CD4-positive, alpha-beta memory T cell (primary cell): ENCODE data around the gene ZCCHC10. TPM values are rescaled to one million over a fixed set of nuclear protein-coding genes. Genes with fewer than 3 reads are reported as not detected.
A peak's percentile ranks its signal among the peaks of the same experiment; 100 is the strongest.

Experiments used
- CTCF ChIA-PET: fragments of 350-600 bp; sonication (Branson Sonifier 250); formaldehyde crosslinking; loops from one replicate; lab custom pipeline; 2021; ENCODE audit warnings: inconsistent platforms; ENCODE audit not compliant: partially characterized antibody; lab: Charles Lee
- POLR2A ChIA-PET: fragments of 350-600 bp; sonication (Branson Sonifier 250); formaldehyde crosslinking; loops from one replicate; lab custom pipeline; 2021; ENCODE audit not compliant: partially characterized antibody; lab: Charles Lee
- DNase-seq, 5 donors: peaks; one replicate each; pipeline versions ENCODE4 v3.0.0 to v3.0.0-alpha.2; 2020 to 2022; ENCODE audit warnings: mixed read lengths in 1 of 5
- H3K27ac ChIP-seq: one replicate; pipeline ENCODE4 v1.7.0; 2013; ENCODE audit warnings: low read depth, low read length
- H3K27me3 ChIP-seq: 2 replicates; pipeline ENCODE4 v1.7.0; 2013; ENCODE audit warnings: mild to moderate bottlenecking, low read length, moderate library complexity; ENCODE audit not compliant: insufficient read depth
- H3K36me3 ChIP-seq: 2 replicates; pipeline ENCODE4 v1.7.0; 2013; ENCODE audit warnings: mild to moderate bottlenecking, low read length, moderate library complexity; ENCODE audit not compliant: insufficient read depth
- H3K4me1 ChIP-seq: 2 replicates; pipeline ENCODE4 v1.7.0; 2013; ENCODE audit warnings: mild to moderate bottlenecking, low read length, moderate library complexity; ENCODE audit not compliant: insufficient read depth
- H3K4me3 ChIP-seq, 2 donors: one replicate each; pipeline ENCODE4 v1.7.0; 2013; ENCODE audit warnings: low read length in 2 of 2, mild to moderate bottlenecking in 1 of 2
- H3K9me3 ChIP-seq, 2 donors: one replicate each; pipeline ENCODE4 v1.7.0; 2013; ENCODE audit warnings: low read length in 2 of 2, control low read depth in 1 of 2; ENCODE audit not compliant: control insufficient read depth in 1 of 2
- H3K27ac Mint-ChIP-seq, 7 donors: one replicate each; pipeline ENCODE4 v1.8.0; 2020 to 2021; ENCODE audit warnings: mixed read lengths in 7 of 7, mild to moderate bottlenecking in 6 of 7, inconsistent platforms in 3 of 7, moderate library complexity in 3 of 7
- H3K27me3 Mint-ChIP-seq, 2 donors: one replicate each; pipeline ENCODE4 v1.8.0; 2020 to 2021; ENCODE audit warnings: mixed read lengths in 2 of 2
- H3K36me3 Mint-ChIP-seq, 2 donors: one replicate each; pipeline ENCODE4 v1.8.0; 2020 to 2021; ENCODE audit warnings: mixed read lengths in 2 of 2, inconsistent platforms in 1 of 2, mild to moderate bottlenecking in 1 of 2
- H3K4me1 Mint-ChIP-seq, 4 donors: one replicate each; pipeline ENCODE4 v1.8.0; 2020 to 2021; ENCODE audit warnings: mixed read lengths in 4 of 4, mild to moderate bottlenecking in 1 of 4
- H3K4me3 Mint-ChIP-seq, 8 donors: one replicate each; pipeline ENCODE4 v1.8.0; 2020 to 2021; ENCODE audit warnings: mixed read lengths in 8 of 8, mild to moderate bottlenecking in 7 of 8, moderate library complexity in 6 of 8, inconsistent platforms in 3 of 8
- H3K9me3 Mint-ChIP-seq, 8 donors: one replicate each; pipeline ENCODE4 v1.8.0; 2020 to 2021; ENCODE audit warnings: mixed read lengths in 8 of 8, mild to moderate bottlenecking in 5 of 8, inconsistent platforms in 3 of 8, moderate library complexity in 1 of 8
- intact Hi-C: fragments of 100-400 bp; cut with micrococcal nuclease; formaldehyde crosslinking; loops from one replicate; pipeline ENCODE4 v1.15.1; 2023
- polyA plus RNA-seq, 2 donors: library from polyadenylated mRNA; unstranded; fragments of 300-500 nt; fragmentation: Illumina TruSeq; gene quantifications; one replicate each; pipeline ENCODE4 v1.2.3, GENCODE V29; 2021
- total RNA-seq, 2 experiments: library from RNA; stranded (reverse); gene quantifications; one replicate each; pipeline ENCODE4 v1.2.3, GENCODE V29; 2021

The ZCCHC10 gene
- total and polyA plus RNA-seq, 4 experiments from 2014 or later, result 20.1 to 50.2 (median 33.7) TPM

GRCh38 chr5:133051542-133052316 is 25.4 kb upstream of the ZCCHC10 start, which contains the start of gene HSPA4:
TSS of gene HSPA4 (plus strand) at chr5:133052013. CDS start at chr5:133052251, 238 bp downstream.
- H3K36me3 Mint-ChIP-seq, result peaks cover 0 to 21% of the 10 kb centered on the region in 2 donors
- Histone ChIP-seq H3K9me3 (no peaks in the 10 kb centered on the region), H3K27me3 (no peaks in the 10 kb centered on the region), H3K36me3 (no peaks in the 10 kb centered on the region), H3K27ac (peak within 1 kb of the TSS; percentile 99), H3K4me1 (peaks cover 54% of the 10 kb centered on the region), H3K4me3 (peak within 1 kb of the TSS; percentile 97 to 99)
- peak within 1 kb of the TSS; percentile 99 to 100 (median 100) for H3K27ac Mint-ChIP-seq
- H3K27me3 Mint-ChIP-seq, result no peaks in the 10 kb centered on the region
- ChIA-PET POLR2A (interaction anchor here (0.6 to 4.3 kb wide), 27 partner anchors 9 to 1686 kb away, joined by 3 to 55 read pairs (median 5); partner anchors contain the start of genes AFF4, CAMLG, CCNI2 and GDF9), CTCF (interaction anchor here (0.9 to 1.3 kb wide), 2 partner anchors 33 to 87 kb away, joined by 3 read pairs; no protein-coding TSS in a partner anchor)
- peak within 1 kb of the TSS; percentile 96 to 99 (median 98) for H3K4me3 Mint-ChIP-seq
- peak; percentile 97 to 99 (median 98) for DNase-seq
- H3K9me3 Mint-ChIP-seq, result no peaks in the 10 kb centered on the region
- intact Hi-C loops, result loop anchor here (1.0 kb wide), 4 partner anchors 25 to 314 kb away; partner anchors contain the start of genes AFF4, GDF9, KIF3A and UQCRQ
- peaks cover 31 to 65% (median 49%) of the 10 kb centered on the region in 4 donors for H3K4me1 Mint-ChIP-seq

GRCh38 chr5:133051061-133051541 is 24.8 kb upstream of the ZCCHC10 start:
- Histone ChIP-seq H3K4me3 (peak overlapping the region; percentile 97 to 99), H3K4me1 (peaks cover 49% of the 10 kb centered on the region), H3K27me3 (no peaks in the 10 kb centered on the region), H3K36me3 (no peaks in the 10 kb centered on the region), H3K9me3 (no peaks in the 10 kb centered on the region), H3K27ac (peak overlapping the region; percentile 99)
- DNase-seq, result no peak
- ChIA-PET POLR2A (interaction anchor here (0.7 to 4.3 kb wide), 21 partner anchors 10 to 1687 kb away, joined by 3 to 55 read pairs (median 5); partner anchors contain the start of genes AFF4, CAMLG, CCNI2 and GDF9), CTCF (interaction anchor here (1.3 kb wide), 1 partner anchor 87 kb away, joined by 3 read pairs; no protein-coding TSS in a partner anchor)
- Mint-ChIP-seq H3K4me1 (peaks cover 31 to 60% (median 46%) of the 10 kb centered on the region in 4 donors), H3K4me3 (peak overlapping the region; percentile 96 to 99 (median 98)), H3K27ac (peak overlapping the region; percentile 99 to 100 (median 100)), H3K9me3 (no peaks in the 10 kb centered on the region), H3K27me3 (no peaks in the 10 kb centered on the region), H3K36me3 (peaks cover 0 to 21% of the 10 kb centered on the region in 2 donors)
- intact Hi-C loops, result loop anchor here (1.0 kb wide), 4 partner anchors 25 to 314 kb away; partner anchors contain the start of genes AFF4, GDF9, KIF3A and UQCRQ

GRCh38 chr5:133050521-133050920 is 24.2 kb upstream of the ZCCHC10 start:
- Mint-ChIP-seq H3K27me3 (no peaks in the 10 kb centered on the region), H3K27ac (peak overlapping the region; percentile 99 to 100 (median 100)), H3K9me3 (no peaks in the 10 kb centered on the region), H3K36me3 (peaks cover 0 to 21% of the 10 kb centered on the region in 2 donors), H3K4me1 (peaks cover 27 to 55% (median 41%) of the 10 kb centered on the region in 4 donors), H3K4me3 (peak overlapping the region; percentile 96 to 99 (median 98))
- intact Hi-C loops, result no loop called here
- ChIA-PET POLR2A (interaction anchor here (1.6 to 4.3 kb wide), 8 partner anchors 24 to 494 kb away, joined by 4 to 55 read pairs (median 6); partner anchors contain the start of genes AFF4, CCNI2, GDF9 and RAD50), CTCF (no interaction called here)
- Histone ChIP-seq H3K9me3 (no peaks in the 10 kb centered on the region), H3K4me3 (peak overlapping the region; percentile 97 to 99), H3K27ac (peak overlapping the region; percentile 99), H3K4me1 (peaks cover 44% of the 10 kb centered on the region), H3K27me3 (no peaks in the 10 kb centered on the region), H3K36me3 (no peaks in the 10 kb centered on the region)
- no peak for DNase-seq

- Histone ChIP-seq H3K36me3 (no peaks in the 10 kb centered on the region), H3K27ac (no peak overlapping the region), H3K4me1 (peaks cover 35% of the 10 kb centered on the region), H3K9me3 (no peaks in the 10 kb centered on the region), H3K27me3 (no peaks in the 10 kb centered on the region), H3K4me3 (no peak overlapping the region)
- Mint-ChIP-seq H3K9me3 (no peaks in the 10 kb centered on the region), H3K4me3 (peak overlapping the region in 2 of 8 donors; percentile 27 to 52), H3K4me1 (peaks cover 19 to 46% (median 34%) of the 10 kb centered on the region in 4 donors), H3K27me3 (no peaks in the 10 kb centered on the region), H3K36me3 (peaks cover 0 to 19% of the 10 kb centered on the region in 2 donors), H3K27ac (peak overlapping the region in 6 of 7 donors; percentile 36 to 92 (median 78))
- no peak for DNase-seq
- ChIA-PET CTCF (interaction anchor here (0.6 kb wide), 1 partner anchor 13 kb away, joined by 3 read pairs; no protein-coding TSS in a partner anchor), POLR2A (interaction anchor here (4.3 kb wide), 1 partner anchor 23 kb away, joined by 36 read pairs; the partner anchor contains the start of gene ZCCHC10)
- intact Hi-C loops, result no loop called here
These were observed 23.3 kb upstream of the ZCCHC10 start for GRCh38 chr5:133049726-133050048.

- peak overlapping the region in 2 of 8 donors; percentile 27 to 52 for H3K4me3 Mint-ChIP-seq
These were observed 22.8 kb upstream of the ZCCHC10 start for GRCh38 chr5:133048993-133049725.

GRCh38 chr5:133047404-133047803 is 21.1 kb upstream of the ZCCHC10 start:
- Mint-ChIP-seq H3K27ac (no peak overlapping the region), H3K36me3 (peaks cover 0 to 11% of the 10 kb centered on the region in 2 donors), H3K27me3 (no peaks in the 10 kb centered on the region), H3K9me3 (no peaks in the 10 kb centered on the region), H3K4me3 (no peak overlapping the region), H3K4me1 (peaks cover 10 to 25% (median 18%) of the 10 kb centered on the region in 4 donors)
- no peaks in the 10 kb centered on the region for H3K27me3 ChIP-seq
- no peak overlapping the region for H3K27ac ChIP-seq
- ChIA-PET POLR2A (interaction anchor here (1.4 kb wide), 1 partner anchor 83 kb away, joined by 3 read pairs; no protein-coding TSS in a partner anchor), CTCF (no interaction called here)
- intact Hi-C loops, result no loop called here
- no peak overlapping the region for H3K4me3 ChIP-seq
- peaks cover 12% of the 10 kb centered on the region for H3K4me1 ChIP-seq
- DNase-seq, result no peak
- H3K9me3 ChIP-seq, result no peaks in the 10 kb centered on the region
- no peaks in the 10 kb centered on the region for H3K36me3 ChIP-seq

More at GRCh38 chr5:133048993-133049725, 22.8 kb upstream of the ZCCHC10 start:
- no peaks in the 10 kb centered on the region for H3K27me3 ChIP-seq
- peaks cover 0 to 18% of the 10 kb centered on the region in 2 donors for H3K36me3 Mint-ChIP-seq
- no peaks in the 10 kb centered on the region for H3K9me3 ChIP-seq
- H3K4me1 ChIP-seq, result peaks cover 30% of the 10 kb centered on the region
- H3K4me3 ChIP-seq, result no peak overlapping the region
- DNase-seq, result no peak
- no peaks in the 10 kb centered on the region for H3K9me3 Mint-ChIP-seq
- H3K27ac Mint-ChIP-seq, result peak overlapping the region; percentile 19 to 92 (median 76)
- no peaks in the 10 kb centered on the region for H3K27me3 Mint-ChIP-seq
- ChIA-PET CTCF (interaction anchor here (0.6 kb wide), 1 partner anchor 13 kb away, joined by 3 read pairs; no protein-coding TSS in a partner anchor), POLR2A (interaction anchor here (4.3 kb wide), 1 partner anchor 23 kb away, joined by 36 read pairs; the partner anchor contains the start of gene ZCCHC10)
- intact Hi-C loops, result no loop called here
- H3K36me3 ChIP-seq, result no peaks in the 10 kb centered on the region
- H3K27ac ChIP-seq, result no peak overlapping the region
- peaks cover 16 to 41% (median 30%) of the 10 kb centered on the region in 4 donors for H3K4me1 Mint-ChIP-seq
